Measurements from ENCODE around the gene HOXB7. TPM values are rescaled to one million over a fixed set of nuclear protein-coding genes. Genes with fewer than 3 reads are reported as not detected.

The HOXB7 gene
- total and polyA plus RNA-seq, 2 experiments from 2014 or later = 11.1 to 18.9 TPM

GRCh38 chr17:48617471-48618255 is 6.8 kb upstream of the HOXB7 start:
- Histone ChIP-seq H3K36me3 (ENCODE audit: low read depth) (no peaks in the 10 kb centered on the region), H4K20me1 (ENCODE audit: insufficient read depth) (no peaks in the 10 kb centered on the region), H3K4me3 (no peak overlapping the region), H3K27ac (no peak overlapping the region), H3F3A (ENCODE audit: insufficient read depth) (no peaks in the 10 kb centered on the region), H3K27me3 (replicated peaks; ENCODE audit: insufficient read depth) (peaks cover 90% of the 10 kb centered on the region), H3K9me3 (ENCODE audit: low read depth) (no peaks in the 10 kb centered on the region), H3K4me1 (ENCODE audit: insufficient read depth) (no peaks in the 10 kb centered on the region; the same call in 1 of the 2 replicates), H3K9ac (no peak overlapping the region), H2AFZ (no peak overlapping the region), H3K9me2 (ENCODE audit: insufficient read depth) (no peaks in the 10 kb centered on the region), H3K4me2 (ENCODE audit: unreplicated experiment) (no peak overlapping the region), H3K79me2 (ENCODE audit: insufficient read depth) (no peaks in the 10 kb centered on the region)
- in situ Hi-C loops (cut with MboI) = no loop called here
- peak; percentile 21 for DNase-seq
- TF ChIP-seq EZH2phosphoT487 (IDR thresholded peaks at IDR 0.05; ENCODE audit: insufficient read depth, low read depth) = no peak
- peak; percentile 40 for TF ChIP-seq EZH2 (IDR thresholded peaks at IDR 0.05; ENCODE audit: insufficient read depth, poor library complexity, severe bottlenecking)
- WGBS, 2 experiments (ENCODE audit: low coverage in 1 of 2, low lambda C conversion rate in 2 of 2, missing lambda C conversion rate in 2 of 2) = 13 to 15% methylated on average over 41 to 43 of the region's 43 CpGs

- no peaks in the 10 kb centered on the region for H3K9me2 ChIP-seq (ENCODE audit: insufficient read depth)
- H3K9me3 ChIP-seq (ENCODE audit: low read depth) = no peaks in the 10 kb centered on the region
- in situ Hi-C loops (cut with MboI) = no loop called here
- no peak overlapping the region for H3K4me3 ChIP-seq
- H3F3A ChIP-seq (ENCODE audit: insufficient read depth) = no peaks in the 10 kb centered on the region
- H3K27ac ChIP-seq = no peak overlapping the region
- 26 to 30% methylated on average over 15 of the region's 15 CpGs for WGBS, 2 experiments (ENCODE audit: low coverage in 1 of 2, low lambda C conversion rate in 2 of 2, missing lambda C conversion rate in 2 of 2)
- H2AFZ ChIP-seq = no peak overlapping the region
- TF ChIP-seq EZH2 (IDR thresholded peaks at IDR 0.05; ENCODE audit: insufficient read depth, poor library complexity, severe bottlenecking) = peak; percentile 57
- TF ChIP-seq EZH2phosphoT487 (IDR thresholded peaks at IDR 0.05; ENCODE audit: insufficient read depth, low read depth) = 0 out of 2 replicates have a peak, but pooled peaks have one; percentile 32
- H3K9ac ChIP-seq = no peak overlapping the region
- no peaks in the 10 kb centered on the region for H4K20me1 ChIP-seq (ENCODE audit: insufficient read depth)
- no peak overlapping the region for H3K4me2 ChIP-seq (ENCODE audit: unreplicated experiment)
- H3K27me3 ChIP-seq (replicated peaks; ENCODE audit: insufficient read depth) = peaks cover 82% of the 10 kb centered on the region
- DNase-seq = no peak
- H3K36me3 ChIP-seq (ENCODE audit: low read depth) = no peaks in the 10 kb centered on the region
- H3K79me2 ChIP-seq (ENCODE audit: insufficient read depth) = no peaks in the 10 kb centered on the region
- no peaks in the 10 kb centered on the region; the same call in 1 of the 2 replicates for H3K4me1 ChIP-seq (ENCODE audit: insufficient read depth)
Measured at GRCh38 chr17:48616717-48617470, 6.1 kb upstream of the HOXB7 start.

GRCh38 chr17:48615963-48616716 is 5.3 kb upstream of the HOXB7 start:
- H3K9me2 ChIP-seq (ENCODE audit: insufficient read depth) = no peaks in the 10 kb centered on the region
- no peak overlapping the region for H3K27ac ChIP-seq
- H3K4me3 ChIP-seq = no peak overlapping the region
- peaks cover 75% of the 10 kb centered on the region for H3K27me3 ChIP-seq (replicated peaks; ENCODE audit: insufficient read depth)
- no peak overlapping the region for H3K9ac ChIP-seq
- WGBS, 2 experiments (ENCODE audit: low coverage in 1 of 2, low lambda C conversion rate in 2 of 2, missing lambda C conversion rate in 2 of 2) = 29 to 30% methylated on average over 16 to 17 of the region's 17 CpGs
- H3K4me1 ChIP-seq (ENCODE audit: insufficient read depth) = no peaks in the 10 kb centered on the region; the same call in 1 of the 2 replicates
- TF ChIP-seq EZH2phosphoT487 (IDR thresholded peaks at IDR 0.05; ENCODE audit: insufficient read depth, low read depth) (0 out of 2 replicates have a peak, but pooled peaks have one; percentile 17), EZH2 (IDR thresholded peaks at IDR 0.05; ENCODE audit: insufficient read depth, poor library complexity, severe bottlenecking) (no peak)
- no peak overlapping the region for H2AFZ ChIP-seq
- no peaks in the 10 kb centered on the region for H3K9me3 ChIP-seq (ENCODE audit: low read depth)
- in situ Hi-C loops (cut with MboI) = no loop called here
- no peak overlapping the region for H3K4me2 ChIP-seq (ENCODE audit: unreplicated experiment)
- H4K20me1 ChIP-seq (ENCODE audit: insufficient read depth) = no peaks in the 10 kb centered on the region
- DNase-seq = no peak
- H3K79me2 ChIP-seq (ENCODE audit: insufficient read depth) = no peaks in the 10 kb centered on the region
- H3F3A ChIP-seq (ENCODE audit: insufficient read depth) = no peaks in the 10 kb centered on the region
- no peaks in the 10 kb centered on the region for H3K36me3 ChIP-seq (ENCODE audit: low read depth)

All from GM23248 (cell line).